Measurements from ENCODE around the gene ACTR1A.

DNA sequence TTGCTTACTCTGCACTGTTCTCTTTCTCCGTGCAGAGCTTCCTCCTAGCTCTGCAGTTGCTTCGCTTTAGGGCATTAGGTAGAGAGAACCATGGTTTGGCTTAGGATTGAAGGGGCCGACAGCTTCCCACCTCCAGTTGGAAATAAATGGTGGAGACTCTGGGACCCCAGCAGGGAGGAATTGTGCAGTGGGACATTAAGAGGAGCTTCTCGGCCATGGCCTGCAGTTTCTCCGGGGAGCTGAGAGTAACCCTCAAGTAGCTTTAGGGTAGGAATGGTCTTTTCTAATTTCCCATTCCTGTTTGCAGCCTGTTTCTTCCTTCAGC is 2.4 kb upstream of the ACTR1A start:
- TF ChIP-seq, protein P1, sequence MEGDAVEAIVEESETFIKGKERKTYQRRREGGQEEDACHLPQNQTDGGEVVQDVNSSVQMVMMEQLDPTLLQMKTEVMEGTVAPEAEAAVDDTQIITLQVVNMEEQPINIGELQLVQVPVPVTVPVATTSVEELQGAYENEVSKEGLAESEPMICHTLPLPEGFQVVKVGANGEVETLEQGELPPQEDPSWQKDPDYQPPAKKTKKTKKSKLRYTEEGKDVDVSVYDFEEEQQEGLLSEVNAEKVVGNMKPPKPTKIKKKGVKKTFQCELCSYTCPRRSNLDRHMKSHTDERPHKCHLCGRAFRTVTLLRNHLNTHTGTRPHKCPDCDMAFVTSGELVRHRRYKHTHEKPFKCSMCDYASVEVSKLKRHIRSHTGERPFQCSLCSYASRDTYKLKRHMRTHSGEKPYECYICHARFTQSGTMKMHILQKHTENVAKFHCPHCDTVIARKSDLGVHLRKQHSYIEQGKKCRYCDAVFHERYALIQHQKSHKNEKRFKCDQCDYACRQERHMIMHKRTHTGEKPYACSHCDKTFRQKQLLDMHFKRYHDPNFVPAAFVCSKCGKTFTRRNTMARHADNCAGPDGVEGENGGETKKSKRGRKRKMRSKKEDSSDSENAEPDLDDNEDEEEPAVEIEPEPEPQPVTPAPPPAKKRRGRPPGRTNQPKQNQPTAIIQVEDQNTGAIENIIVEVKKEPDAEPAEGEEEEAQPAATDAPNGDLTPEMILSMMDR (IDR thresholded peaks at IDR 0.05; ENCODE audit: low read length) = no peak
- no peak for TF ChIP-seq EZH2 (IDR thresholded peaks at IDR 0.05; ENCODE audit: borderline replicate concordance, low read length)

All from OCI-LY1 (cell line).